Measurements from ENCODE around the gene OVCH1. TPM values are rescaled to one million over a fixed set of nuclear protein-coding genes. Genes with fewer than 3 reads are reported as not detected.

The OVCH1 gene
- total RNA-seq, 4 donors from 2014 or later: 0.35 to 1.0 TPM; not detected in 2

- H3K27me3 ChIP-seq: no peaks in the 10 kb centered on the region
- no peaks in the 10 kb centered on the region for H3K4me1 ChIP-seq
- H3K36me3 ChIP-seq: no peaks in the 10 kb centered on the region
- DNase-seq: no peak
- H3K9me3 ChIP-seq: no peaks in the 10 kb centered on the region
- intact Hi-C loops (cut with DNase I; ENCODE audit: low total_unique reads): no loop called here
- TF ChIP-seq POLR2A (IDR thresholded peaks at IDR 0.05): no peak
- TF ChIP-seq, protein P1, sequence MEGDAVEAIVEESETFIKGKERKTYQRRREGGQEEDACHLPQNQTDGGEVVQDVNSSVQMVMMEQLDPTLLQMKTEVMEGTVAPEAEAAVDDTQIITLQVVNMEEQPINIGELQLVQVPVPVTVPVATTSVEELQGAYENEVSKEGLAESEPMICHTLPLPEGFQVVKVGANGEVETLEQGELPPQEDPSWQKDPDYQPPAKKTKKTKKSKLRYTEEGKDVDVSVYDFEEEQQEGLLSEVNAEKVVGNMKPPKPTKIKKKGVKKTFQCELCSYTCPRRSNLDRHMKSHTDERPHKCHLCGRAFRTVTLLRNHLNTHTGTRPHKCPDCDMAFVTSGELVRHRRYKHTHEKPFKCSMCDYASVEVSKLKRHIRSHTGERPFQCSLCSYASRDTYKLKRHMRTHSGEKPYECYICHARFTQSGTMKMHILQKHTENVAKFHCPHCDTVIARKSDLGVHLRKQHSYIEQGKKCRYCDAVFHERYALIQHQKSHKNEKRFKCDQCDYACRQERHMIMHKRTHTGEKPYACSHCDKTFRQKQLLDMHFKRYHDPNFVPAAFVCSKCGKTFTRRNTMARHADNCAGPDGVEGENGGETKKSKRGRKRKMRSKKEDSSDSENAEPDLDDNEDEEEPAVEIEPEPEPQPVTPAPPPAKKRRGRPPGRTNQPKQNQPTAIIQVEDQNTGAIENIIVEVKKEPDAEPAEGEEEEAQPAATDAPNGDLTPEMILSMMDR (IDR thresholded peaks at IDR 0.05): no peak
- H3K27ac ChIP-seq: no peak overlapping the region
- no peak overlapping the region for H3K4me3 ChIP-seq
Measured at GRCh38 chr12:29426498-29426897, 71.0 kb downstream of the OVCH1 start.

DNA sequence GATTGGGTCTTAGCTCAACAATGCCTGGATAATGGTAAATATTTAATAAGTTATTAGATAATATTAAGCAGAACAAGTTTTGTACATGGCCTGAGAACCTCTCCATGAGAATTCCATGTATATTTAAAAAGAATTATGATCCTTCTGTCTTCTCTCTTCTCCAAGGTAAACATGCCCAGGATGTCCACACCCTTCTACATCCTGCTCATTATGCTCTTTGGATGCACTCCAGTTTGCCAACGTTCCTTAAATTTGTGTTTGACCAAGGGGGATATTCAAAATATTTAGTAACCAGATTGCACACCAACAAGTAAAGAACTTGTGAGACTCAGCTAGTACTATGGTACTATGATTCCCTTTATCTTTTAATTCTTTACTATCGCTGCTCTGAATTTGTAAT lies 71.8 kb downstream of the OVCH1 start:
- no peak for DNase-seq

GRCh38 chr12:29416748-29417147 lies 80.7 kb downstream of the OVCH1 start:
- TF ChIP-seq, protein P1 (IDR thresholded peaks at IDR 0.05): no peak
- no peak for TF ChIP-seq POLR2A (IDR thresholded peaks at IDR 0.05)
- no peaks in the 10 kb centered on the region for H3K27me3 ChIP-seq
- H3K4me1 ChIP-seq: no peaks in the 10 kb centered on the region
- H3K4me3 ChIP-seq: no peak overlapping the region
- H3K9me3 ChIP-seq: no peaks in the 10 kb centered on the region
- no peak for DNase-seq
- no peak overlapping the region for H3K27ac ChIP-seq
- H3K36me3 ChIP-seq: no peaks in the 10 kb centered on the region
- intact Hi-C loops (cut with DNase I; ENCODE audit: low total_unique reads): no loop called here

More for the DNA sequence above, 71.8 kb downstream of the OVCH1 start:
- Histone ChIP-seq H3K36me3 (no peaks in the 10 kb centered on the region), H3K9me3 (no peaks in the 10 kb centered on the region), H3K4me3 (no peak overlapping the region), H3K27ac (no peak overlapping the region), H3K27me3 (no peaks in the 10 kb centered on the region), H3K4me1 (no peaks in the 10 kb centered on the region)
- TF ChIP-seq, protein P1 (IDR thresholded peaks at IDR 0.05): no peak
- no peak for TF ChIP-seq POLR2A (IDR thresholded peaks at IDR 0.05)
- intact Hi-C loops (cut with DNase I; ENCODE audit: low total_unique reads): no loop called here

DNA sequence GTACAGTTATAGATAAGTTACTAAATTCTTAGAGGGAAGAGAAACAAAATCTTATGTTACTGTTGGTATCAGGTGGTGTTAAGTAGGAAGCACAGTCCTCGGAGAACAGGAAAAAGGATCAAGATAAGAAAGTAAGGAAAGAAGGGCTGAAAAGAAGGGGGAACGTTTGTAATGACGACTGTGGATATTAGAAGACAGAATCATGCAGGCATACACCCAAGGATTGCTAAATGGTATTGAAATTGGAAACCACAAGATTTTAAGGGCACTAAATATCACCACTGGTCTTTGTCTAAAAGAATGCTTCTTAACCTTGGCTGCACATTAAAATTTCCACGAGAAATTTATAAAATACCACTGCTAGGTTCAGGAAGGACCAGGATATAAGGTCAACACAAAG lies 82.4 kb downstream of the OVCH1 start:
- Histone ChIP-seq H3K4me1 (no peaks in the 10 kb centered on the region), H3K9me3 (no peaks in the 10 kb centered on the region), H3K36me3 (no peaks in the 10 kb centered on the region), H3K4me3 (no peak overlapping the region), H3K27me3 (no peaks in the 10 kb centered on the region), H3K27ac (no peak overlapping the region)
- TF ChIP-seq, protein P1 (IDR thresholded peaks at IDR 0.05): no peak
- TF ChIP-seq POLR2A (IDR thresholded peaks at IDR 0.05): no peak
- no peak for DNase-seq
- intact Hi-C loops (cut with DNase I; ENCODE audit: low total_unique reads): no loop called here

DNA sequence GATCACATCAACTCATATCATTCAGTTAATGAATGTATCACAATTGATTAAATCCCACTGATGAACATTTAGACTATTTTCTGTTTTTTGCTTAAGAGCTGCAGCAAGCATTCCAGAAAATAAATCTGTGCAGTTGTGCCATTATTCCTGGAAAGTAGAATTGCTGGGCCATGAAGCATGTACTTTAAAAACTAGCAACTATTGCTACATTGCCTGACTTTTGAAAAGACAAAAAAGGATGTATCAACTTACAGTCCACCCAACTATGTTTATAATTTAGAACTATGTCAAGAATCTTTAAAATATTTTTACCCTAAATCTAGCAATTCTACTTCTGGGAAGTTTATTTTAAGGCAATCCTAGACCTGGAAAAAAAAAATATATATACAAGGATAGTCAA lies 83.1 kb downstream of the OVCH1 start:
- H3K27me3 ChIP-seq: no peaks in the 10 kb centered on the region
- no peak for DNase-seq
- H3K27ac ChIP-seq: no peak overlapping the region
- H3K36me3 ChIP-seq: no peaks in the 10 kb centered on the region
- TF ChIP-seq, protein P1 (IDR thresholded peaks at IDR 0.05): no peak
- no peak for TF ChIP-seq POLR2A (IDR thresholded peaks at IDR 0.05)
- H3K9me3 ChIP-seq: no peaks in the 10 kb centered on the region
- H3K4me1 ChIP-seq: no peaks in the 10 kb centered on the region
- intact Hi-C loops (cut with DNase I; ENCODE audit: low total_unique reads): no loop called here
- no peak overlapping the region for H3K4me3 ChIP-seq
